Measurements from ENCODE around the gene TMEM108.

DNA sequence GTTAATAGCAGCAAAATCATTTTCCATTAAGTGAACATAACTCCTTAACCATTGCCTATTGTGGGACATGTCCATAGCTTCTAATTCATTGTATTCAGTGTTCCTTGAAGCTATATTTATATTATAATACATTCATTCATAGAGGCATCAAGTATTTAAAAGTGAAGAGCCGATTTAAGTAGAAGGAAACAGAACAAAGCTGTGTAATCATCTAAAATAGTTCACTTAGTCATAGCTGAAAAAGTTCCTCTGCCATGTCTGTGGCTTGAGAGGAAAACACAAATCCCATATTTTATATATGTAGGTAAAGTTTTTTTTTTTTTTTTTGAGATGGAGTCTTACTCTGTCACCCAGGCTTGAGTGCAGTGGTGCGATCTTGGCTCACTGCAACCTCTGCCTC is 54.5 kb downstream of the TMEM108 start:
- no peak for TF ChIP-seq USF2 (IDR thresholded peaks at IDR 0.05; ENCODE audit: borderline replicate concordance, low read depth, low read length)
- no peak for TF ChIP-seq CTCF (IDR thresholded peaks at IDR 0.05 in 2 of 3, conservative IDR thresholded peaks at IDR 0.05 in 1 of 3; ENCODE audit: control insufficient read depth in 2 of 3, extremely low read depth in 1 of 3, insufficient read depth in 1 of 3, low read depth in 3 of 3, low read length in 3 of 3)
- TF ChIP-seq SRF (IDR thresholded peaks at IDR 0.05; ENCODE audit: low read depth in 2 of 2, low read length in 2 of 2): no peak
- TF ChIP-seq ZSCAN29 (IDR thresholded peaks at IDR 0.05): no peak
- TF ChIP-seq RAD21 (IDR thresholded peaks at IDR 0.05; ENCODE audit: insufficient read depth, low read depth, low read length): no peak
- TF ChIP-seq EZH2 (IDR thresholded peaks at IDR 0.05; ENCODE audit: borderline replicate concordance, control insufficient read depth, low read depth, low read length): no peak
- no peak for TF ChIP-seq POLR2A (IDR thresholded peaks at IDR 0.05; ENCODE audit: low read depth, low read length)
- TF ChIP-seq SREBF2 (IDR thresholded peaks at IDR 0.05; ENCODE audit: low read length): no peak
- no peak for TF ChIP-seq MTA3 (IDR thresholded peaks at IDR 0.05; ENCODE audit: borderline replicate concordance, low read length)
- no peak for TF ChIP-seq BHLHE40 (IDR thresholded peaks at IDR 0.05; ENCODE audit: borderline replicate concordance in 1 of 2, low read depth in 2 of 2, low read length in 1 of 2)
- TF ChIP-seq, protein P1, sequence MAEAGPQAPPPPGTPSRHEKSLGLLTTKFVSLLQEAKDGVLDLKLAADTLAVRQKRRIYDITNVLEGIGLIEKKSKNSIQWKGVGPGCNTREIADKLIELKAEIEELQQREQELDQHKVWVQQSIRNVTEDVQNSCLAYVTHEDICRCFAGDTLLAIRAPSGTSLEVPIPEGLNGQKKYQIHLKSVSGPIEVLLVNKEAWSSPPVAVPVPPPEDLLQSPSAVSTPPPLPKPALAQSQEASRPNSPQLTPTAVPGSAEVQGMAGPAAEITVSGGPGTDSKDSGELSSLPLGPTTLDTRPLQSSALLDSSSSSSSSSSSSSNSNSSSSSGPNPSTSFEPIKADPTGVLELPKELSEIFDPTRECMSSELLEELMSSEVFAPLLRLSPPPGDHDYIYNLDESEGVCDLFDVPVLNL (IDR thresholded peaks at IDR 0.05; ENCODE audit: low read depth, low read length): no peak
- TF ChIP-seq TBL1XR1 (IDR thresholded peaks at IDR 0.05; ENCODE audit: low read depth, low read length): no peak

Measured in GM12878 (cell line).